BE2C (cell line): ENCODE measurements around the gene ATP1A2.
"Not testable (repeated sequence)": the region's sequence is repeated elsewhere in the genome, so short reads cannot be mapped to it uniquely, and the experiment has no call there.

Experiments used
- DNase-seq: peaks from one replicate; pipeline ENCODE4 v3.0.0-alpha.2; 2020
- H3K27me3 ChIP-seq: fragments of 250-450 bp; sonication (Bioruptor Pico); 2 replicates; pipeline ENCODE4 v1.5.1; 2020; ENCODE audit warnings: mild to moderate bottlenecking
- H3K36me3 ChIP-seq: fragments of 250-450 bp; sonication (Bioruptor Pico); 2 replicates; pipeline ENCODE4 v1.5.1; 2020; ENCODE audit warnings: mild to moderate bottlenecking
- H3K4me1 ChIP-seq: fragments of 250-450 bp; sonication (Bioruptor Pico); 2 replicates; pipeline ENCODE4 v1.5.1; 2020
- H3K4me3 ChIP-seq: 2 replicates; pipeline ENCODE4 v1.5.1; 2011; ENCODE audit warnings: low read depth, low read length
- H3K9me3 ChIP-seq: fragments of 250-450 bp; sonication (Bioruptor Pico); 2 replicates; pipeline ENCODE4 v1.5.1; 2020
- CTCF ChIP-seq: IDR thresholded peaks from 2 replicates; pipeline ENCODE4 v1.5.1; 2012; ENCODE audit warnings: mild to moderate bottlenecking, low read depth, low read length

ATP1A2 gene

GRCh38 chr1:160103658-160104408 is 11.7 kb upstream of the ATP1A2 start:
- Histone ChIP-seq H3K4me1 (peaks cover 4% of the 10 kb centered on the region), H3K27me3 (no peaks in the 10 kb centered on the region), H3K9me3 (no peaks in the 10 kb centered on the region), H3K36me3 (no peaks in the 10 kb centered on the region), H3K4me3 (no peak overlapping the region)
- no peak for DNase-seq
- TF ChIP-seq CTCF = no peak

- Histone ChIP-seq H3K9me3 (no peaks in the 10 kb centered on the region), H3K4me1 (peaks cover 4% of the 10 kb centered on the region), H3K27me3 (no peaks in the 10 kb centered on the region), H3K36me3 (no peaks in the 10 kb centered on the region), H3K4me3 (no peak overlapping the region)
- no peak for DNase-seq
- TF ChIP-seq CTCF = no peak
Observed at GRCh38 chr1:160104486-160104885, 11.1 kb upstream of the ATP1A2 start.

GRCh38 chr1:160105155-160105554 is 10.4 kb upstream of the ATP1A2 start:
- no peak for TF ChIP-seq CTCF
- no peaks in the 10 kb centered on the region for H3K36me3 ChIP-seq
- H3K9me3 ChIP-seq = no peaks in the 10 kb centered on the region
- no peak overlapping the region for H3K4me3 ChIP-seq
- DNase-seq = no peak
- H3K27me3 ChIP-seq = no peaks in the 10 kb centered on the region
- H3K4me1 ChIP-seq = peaks cover 4% of the 10 kb centered on the region

GRCh38 chr1:160107512-160107911 is 8.0 kb upstream of the ATP1A2 start:
- no peak for TF ChIP-seq CTCF
- Histone ChIP-seq H3K36me3 (no peaks in the 10 kb centered on the region), H3K4me3 (no peak overlapping the region), H3K9me3 (no peaks in the 10 kb centered on the region), H3K27me3 (no peaks in the 10 kb centered on the region), H3K4me1 (no peaks in the 10 kb centered on the region)
- no peak for DNase-seq

GRCh38 chr1:160108888-160109662 is 6.5 kb upstream of the ATP1A2 start:
- Histone ChIP-seq H3K4me1 (no peaks in the 10 kb centered on the region), H3K4me3 (no peak overlapping the region), H3K36me3 (no peaks in the 10 kb centered on the region), H3K9me3 (no peaks in the 10 kb centered on the region), H3K27me3 (no peaks in the 10 kb centered on the region)
- TF ChIP-seq CTCF = peak; percentile 61
- peak; percentile 43 for DNase-seq

GRCh38 chr1:160109686-160110085 is 5.9 kb upstream of the ATP1A2 start:
- no peaks in the 10 kb centered on the region for H3K9me3 ChIP-seq
- no peak overlapping the region for H3K4me3 ChIP-seq
- DNase-seq = no peak
- TF ChIP-seq CTCF = no peak
- H3K36me3 ChIP-seq = no peaks in the 10 kb centered on the region
- no peaks in the 10 kb centered on the region for H3K4me1 ChIP-seq
- no peaks in the 10 kb centered on the region for H3K27me3 ChIP-seq

- not testable (repeated sequence) for DNase-seq, H3K4me1 ChIP-seq, H3K4me3 ChIP-seq, H3K9me3 ChIP-seq, H3K36me3 ChIP-seq, H3K27me3 ChIP-seq
Observed at GRCh38 chr1:160111462-160111861, 4.1 kb upstream of the ATP1A2 start.
